DMS79 (cell line): Measurements from ENCODE around the gene DDX11.
"Not testable (repeated sequence)": the region's sequence is repeated elsewhere in the genome, so short reads cannot be mapped to it uniquely, and the experiment has no call there.

Experiments used
- DNase-seq: peaks from one replicate; lab custom pipeline; 2025; lab: John Stamatoyannopoulos, UW

Gene DDX11

DNA sequence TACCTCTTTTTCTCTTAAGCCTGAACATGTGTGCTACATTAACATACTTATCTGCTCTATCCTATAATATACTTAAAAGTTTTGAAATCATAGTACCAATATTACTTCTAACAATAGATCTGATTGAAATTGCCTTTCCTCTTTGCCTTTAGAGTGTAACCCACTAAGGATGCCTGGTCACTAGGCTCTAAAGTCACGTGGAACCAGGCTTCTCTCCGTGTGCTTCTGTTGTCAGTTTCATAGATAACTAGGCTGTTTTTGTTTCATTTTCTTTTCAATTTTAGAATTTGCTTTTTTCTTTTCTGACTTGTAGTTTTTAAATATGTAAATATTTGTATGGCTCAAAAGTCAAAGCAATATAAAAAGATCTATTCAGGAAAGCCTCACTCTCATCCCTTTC lies 25.8 kb downstream of the DDX11 start:
- DNase-seq, result not testable (repeated sequence)

DNA sequence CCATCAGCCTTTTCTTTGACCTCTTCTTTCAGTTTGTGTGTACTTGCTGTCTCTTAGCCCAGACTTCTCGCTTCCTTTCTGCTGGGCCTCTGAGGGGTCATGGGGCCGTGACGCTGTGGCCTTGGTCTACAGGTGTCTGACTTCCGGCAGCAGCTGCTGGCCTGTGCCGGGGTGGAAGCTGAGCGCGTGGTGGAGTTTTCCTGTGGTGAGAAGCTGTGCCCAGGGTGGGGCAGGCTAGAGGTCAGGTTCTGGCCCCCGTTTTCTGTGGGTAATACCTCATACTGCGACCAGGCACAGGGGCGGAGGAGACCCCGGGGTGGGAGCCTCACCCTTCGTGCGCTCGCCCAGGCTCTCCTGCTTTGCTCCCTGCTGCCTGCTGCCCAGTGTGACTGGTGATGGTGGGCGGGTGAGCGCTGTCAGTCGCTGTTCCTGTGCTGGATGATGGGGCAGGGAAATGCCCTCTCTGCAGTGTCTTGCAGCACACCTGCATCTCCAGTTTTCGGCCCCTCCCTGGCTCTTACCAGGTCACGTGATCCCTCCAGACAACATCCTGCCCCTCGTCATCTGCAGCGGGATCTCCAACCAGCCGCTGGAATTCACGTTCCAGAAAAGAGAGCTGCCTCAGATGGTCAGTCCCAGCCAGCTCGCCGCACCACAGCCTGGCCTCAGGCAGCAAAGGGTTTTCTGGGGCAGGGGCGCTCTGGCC lies 27.0 kb downstream of the DDX11 start:
- DNase-seq, result not testable (repeated sequence)

DNA sequence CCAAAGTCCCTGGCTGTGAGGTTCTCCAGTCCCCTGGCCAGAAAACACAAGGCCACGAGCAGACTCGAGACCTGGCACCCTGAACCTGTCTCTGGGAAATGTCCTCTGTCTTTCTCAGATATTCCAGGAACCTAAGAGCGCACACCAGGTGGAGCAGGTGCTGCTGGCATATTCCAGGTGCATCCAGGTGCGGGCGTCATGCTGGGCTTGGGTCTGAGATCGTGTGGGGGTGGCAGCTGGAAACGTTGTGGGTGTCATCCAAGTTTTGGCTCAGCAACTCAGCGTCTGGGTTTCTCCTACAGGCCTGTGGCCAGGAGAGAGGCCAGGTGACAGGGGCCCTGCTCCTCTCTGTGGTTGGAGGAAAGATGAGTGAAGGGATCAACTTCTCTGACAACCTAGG lies 28.5 kb downstream of the DDX11 start:
- peak; percentile 12 for DNase-seq

- not testable (repeated sequence) for DNase-seq
Measured at GRCh38 chr12:31102596-31102995, 28.9 kb downstream of the DDX11 start.

- peak; percentile 76 for DNase-seq
Measured at GRCh38 chr12:31103561-31103975, 29.9 kb downstream of the DDX11 start.

- DNase-seq, result peak; percentile 54
Measured at GRCh38 chr12:31104220-31104619, 30.6 kb downstream of the DDX11 start.

- not testable (repeated sequence) for DNase-seq
Measured at GRCh38 chr12:31104773-31105172, 31.1 kb downstream of the DDX11 start.

- no peak for DNase-seq
Measured at GRCh38 chr12:31105668-31106067, 32.0 kb downstream of the DDX11 start.

DNA sequence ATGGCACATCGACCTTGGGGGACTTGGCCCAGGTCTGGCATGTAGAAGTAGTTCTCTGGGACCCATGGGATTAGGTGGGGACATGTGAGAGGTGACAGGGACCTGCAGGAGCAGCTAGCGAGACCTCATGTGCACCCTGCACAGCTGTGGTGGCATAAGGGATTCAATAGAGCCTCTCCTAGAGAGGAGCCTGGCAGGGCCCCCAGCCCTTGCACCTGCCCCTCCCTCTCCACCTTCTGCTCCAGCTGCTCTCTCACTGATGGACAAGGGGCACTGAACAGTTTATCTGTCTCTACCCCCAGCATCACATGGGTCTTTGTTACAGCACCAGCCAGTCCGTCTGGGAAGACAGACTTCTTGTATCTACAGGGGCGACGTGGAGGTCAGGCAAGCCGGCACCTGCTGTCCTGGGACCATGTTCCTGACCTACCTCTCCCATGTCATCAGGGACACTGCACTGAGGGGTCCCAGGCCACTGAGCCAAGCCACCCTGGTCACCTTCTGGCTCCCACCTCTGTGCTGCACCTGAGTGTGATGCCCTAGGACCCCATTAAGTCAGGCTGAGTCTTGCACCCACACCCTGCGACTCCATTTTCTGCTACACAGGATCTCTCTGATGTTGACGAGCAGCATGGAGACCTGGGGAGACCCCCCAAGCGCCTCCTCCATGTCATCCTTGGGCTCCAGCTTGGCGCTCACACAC lies 32.6 kb downstream of the DDX11 start:
- no peak for DNase-seq

- DNase-seq, result not testable (repeated sequence)
Measured at GRCh38 chr12:31109773-31110172, 36.1 kb downstream of the DDX11 start.

DNA sequence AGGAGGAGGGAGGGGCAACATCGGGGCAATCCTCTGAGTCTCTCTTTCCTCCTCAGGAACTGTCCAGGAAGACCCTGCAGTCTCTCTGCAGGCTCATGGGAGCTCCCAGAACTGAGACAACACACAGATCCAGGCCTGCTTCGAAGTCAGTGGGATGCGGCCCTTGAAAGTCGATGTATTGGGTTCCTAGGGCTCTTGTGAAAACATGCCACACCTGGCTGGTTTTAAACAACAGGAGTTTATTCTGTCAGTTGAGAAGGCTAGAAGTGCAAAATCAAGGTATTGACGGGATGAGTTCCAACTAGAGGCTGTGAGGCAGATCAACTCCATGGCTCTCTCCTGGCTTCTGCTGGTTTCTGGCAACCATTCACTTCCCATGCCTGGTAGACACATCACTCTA lies 36.6 kb downstream of the DDX11 start:
- DNase-seq, result not testable (repeated sequence)

DNA sequence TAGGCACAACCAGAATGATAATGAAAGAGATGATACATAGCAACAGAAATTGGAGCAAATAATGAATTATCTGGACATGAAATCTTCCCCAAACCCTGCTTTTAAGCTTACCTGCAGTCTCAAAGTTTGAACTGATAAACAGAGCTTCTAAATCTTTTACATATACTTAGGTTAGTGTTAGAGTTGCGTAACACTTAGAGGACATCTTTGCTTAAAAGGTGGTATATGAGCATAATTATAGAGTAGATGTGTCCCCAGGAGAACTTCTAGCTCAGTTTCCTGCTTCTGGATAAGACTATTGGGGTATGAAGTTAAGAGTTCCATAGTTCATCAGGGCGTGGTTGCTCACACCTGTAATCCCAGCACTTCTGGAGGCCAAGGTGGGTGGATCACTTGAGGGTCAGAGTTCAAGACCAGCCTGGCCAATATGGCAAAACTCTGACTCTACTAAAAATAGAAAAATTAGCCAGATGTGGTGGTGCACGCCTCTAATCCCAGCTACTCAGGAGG lies 41.5 kb downstream of the DDX11 start:
- DNase-seq, result not testable (repeated sequence)

- DNase-seq, result not testable (repeated sequence)
Measured at GRCh38 chr12:31116846-31117202, 43.2 kb downstream of the DDX11 start.

- DNase-seq, result peak; percentile 32
Measured at GRCh38 chr12:31117203-31118011, 43.7 kb downstream of the DDX11 start.

GRCh38 chr12:31118347-31119191 lies 44.9 kb downstream of the DDX11 start:
- peak; percentile 53 for DNase-seq

DNA sequence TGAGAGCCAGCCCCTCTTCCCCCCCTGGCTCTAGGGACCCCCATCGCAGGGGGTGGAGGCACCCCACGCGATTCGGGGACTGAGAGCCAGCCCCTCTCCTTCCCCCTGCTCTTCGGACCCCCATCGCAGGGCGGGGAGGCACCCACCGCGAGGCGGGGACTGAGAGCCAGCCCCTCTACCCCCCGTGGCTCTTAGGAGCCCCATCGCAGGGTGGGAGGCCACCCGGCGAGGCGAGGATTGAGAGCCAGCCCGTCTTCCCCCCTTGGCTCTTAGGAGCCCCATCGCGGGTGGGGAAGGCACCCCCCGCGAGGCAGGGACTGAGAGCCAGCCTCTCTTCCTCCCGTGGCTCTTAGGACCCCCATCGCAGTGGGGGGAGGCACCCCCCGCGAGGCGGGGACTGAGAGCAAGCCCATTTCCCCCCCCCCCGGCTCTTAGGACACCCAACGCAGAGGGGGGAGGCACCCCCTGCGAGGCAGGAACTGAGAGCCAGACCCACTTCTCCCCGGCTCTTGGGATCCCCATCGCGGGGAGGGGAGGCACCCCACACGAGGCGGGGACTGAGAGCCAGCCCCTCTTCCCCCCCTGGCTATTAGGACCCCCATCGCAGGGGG lies 45.6 kb downstream of the DDX11 start:
- no peak for DNase-seq

GRCh38 chr12:31119803-31120211 lies 46.1 kb downstream of the DDX11 start:
- DNase-seq, result no peak

DNA sequence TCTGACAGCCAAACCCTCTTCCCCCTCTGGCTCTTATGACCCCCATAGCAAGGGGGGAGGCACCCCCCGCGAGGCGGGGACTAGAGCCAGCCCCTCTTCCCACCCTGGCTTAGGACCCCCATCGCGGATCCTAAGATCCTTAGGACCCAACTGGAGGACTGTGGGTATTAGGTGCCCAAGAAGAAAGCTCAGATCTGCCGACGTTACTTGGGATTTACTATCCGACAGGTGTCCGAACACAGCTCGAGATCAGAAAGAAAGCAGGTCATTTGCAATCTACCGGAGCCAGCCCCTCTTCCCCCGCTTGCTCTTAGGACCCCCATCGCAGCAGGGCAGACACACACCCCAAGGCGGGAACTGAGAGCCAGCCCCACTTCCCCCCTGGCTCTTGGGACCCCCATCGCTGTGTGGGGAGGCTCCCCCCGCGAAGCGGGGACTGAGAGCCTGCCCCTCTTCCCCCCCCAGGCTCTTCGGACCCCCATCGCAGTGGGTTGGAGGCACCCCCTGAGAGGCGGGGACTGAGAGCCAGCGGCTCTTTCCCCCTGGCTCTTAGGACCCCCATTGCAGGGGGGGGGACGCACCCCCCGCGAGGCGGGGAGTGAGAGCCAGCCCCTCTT lies 46.8 kb downstream of the DDX11 start:
- no peak for DNase-seq

- DNase-seq, result not testable (repeated sequence)
Measured at GRCh38 chr12:31121022-31121728, 47.5 kb downstream of the DDX11 start.

DNA sequence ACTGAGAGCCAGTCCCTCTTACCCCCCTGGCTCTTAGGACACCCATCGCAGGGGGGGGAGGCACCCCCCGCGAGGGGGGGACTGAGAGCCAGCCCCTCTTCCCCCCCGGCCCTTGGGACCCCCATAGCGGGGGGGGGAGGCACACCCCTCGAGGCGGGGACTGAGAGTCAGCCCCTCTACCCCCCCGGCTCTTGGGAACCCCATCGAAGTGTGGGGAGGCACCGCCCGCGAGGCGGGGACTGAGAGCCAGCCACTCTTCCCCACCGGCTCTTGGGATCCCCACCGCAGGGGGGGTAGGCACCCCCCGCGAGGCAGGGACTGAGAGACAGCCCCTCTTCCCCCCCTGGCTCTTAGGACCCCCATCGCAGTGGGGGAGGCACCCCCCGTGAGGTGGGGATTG lies 48.8 kb downstream of the DDX11 start:
- no peak for DNase-seq
